OCI-LY3 (cell line): ENCODE data around the gene CNTN2.

Experiments
- H2AFZ ChIP-seq: fragments of 200-600, 300-600 bp; shearing (Covaris generic); 2 replicates; pipeline ENCODE4 v1.6.0; 2014; ENCODE audit warnings: antibody characterized with exemption, low read depth, low read length
- H3K27ac ChIP-seq: fragments of 200-600, 300-600 bp; sonication (generic); 2 replicates; pipeline ENCODE4 v1.5.1; 2014; ENCODE audit warnings: mild to moderate bottlenecking, low read length, moderate library complexity, mixed read lengths
- H3K27me3 ChIP-seq: fragments of 200-600, 300-600 bp; sonication (generic); 2 replicates; pipeline ENCODE4 v1.6.1; 2014; ENCODE audit warnings: low read depth, low read length, mixed read lengths
- H3K36me3 ChIP-seq: fragments of 200-600, 300-600 bp; sonication (generic); replicated peaks from 2 replicates; pipeline ENCODE3; 2014; ENCODE audit warnings: low read depth, low read length, mixed read lengths
- H3K4me1 ChIP-seq: fragments of 300-600, 200-600 bp; sonication (generic); 2 replicates; pipeline ENCODE4 v1.6.1; 2014; ENCODE audit warnings: low read length, mixed read lengths
- H3K4me2 ChIP-seq: fragments of 200-600, 300-600 bp; sonication (generic); 2 replicates; pipeline ENCODE4 v1.6.1; 2014; ENCODE audit warnings: low read length, mixed read lengths
- H3K4me3 ChIP-seq: fragments of 300-600, 200-600 bp; sonication (generic); 2 replicates; pipeline ENCODE4 v1.5.1; 2014; ENCODE audit warnings: antibody characterized with exemption, mild to moderate bottlenecking, low read length, moderate library complexity
- H3K79me2 ChIP-seq: fragments of 300-600, 200-600 bp; shearing (Covaris generic); 2 replicates; pipeline ENCODE4 v1.6.1; 2014; ENCODE audit warnings: mild to moderate bottlenecking, low read length, mixed read lengths
- H3K9ac ChIP-seq: fragments of 300-600, 200-600 bp; shearing (Covaris generic); 2 replicates; pipeline ENCODE4 v1.6.0; 2014; ENCODE audit warnings: mild to moderate bottlenecking, low read length, moderate library complexity
- H3K9me3 ChIP-seq: fragments of 200-600, 300-600 bp; shearing (Covaris generic); 2 replicates; pipeline ENCODE4 v1.6.1; 2014; ENCODE audit warnings: low read length, mixed read lengths; ENCODE audit not compliant: insufficient read depth
- H4K20me1 ChIP-seq: fragments of 200-600, 300-600 bp; sonication (generic); 2 replicates; pipeline ENCODE4 v1.6.1; 2016; ENCODE audit warnings: low read length, mixed read lengths; ENCODE audit not compliant: insufficient read depth
- CTCF ChIP-seq: fragments of 200-600, 300-600 bp; sonication (generic); IDR thresholded peaks from 2 replicates; pipeline ENCODE4 v1.5.1; 2014; ENCODE audit warnings: antibody characterized with exemption, low read length, low read depth
- EZH2phosphoT487 ChIP-seq: fragments of 200-600 bp; shearing (Covaris generic); IDR thresholded peaks from 2 replicates; pipeline ENCODE4 v1.6.1; 2018; ENCODE audit warnings: antibody characterized with exemption, mixed run types, low read depth

The CNTN2 gene

GRCh38 chr1:205082431-205082830 lies 39.4 kb downstream of the CNTN2 start:
- Histone ChIP-seq H3K4me3 (no peak overlapping the region), H3K36me3 (peaks cover 13% of the 10 kb centered on the region), H3K27me3 (no peaks in the 10 kb centered on the region), H3K27ac (no peak overlapping the region), H3K9me3 (no peaks in the 10 kb centered on the region), H3K4me1 (no peaks in the 10 kb centered on the region), H3K9ac (no peak overlapping the region), H4K20me1 (no peaks in the 10 kb centered on the region), H2AFZ (no peak overlapping the region), H3K79me2 (no peaks in the 10 kb centered on the region), H3K4me2 (no peak overlapping the region)
- no peak for TF ChIP-seq EZH2phosphoT487
- TF ChIP-seq CTCF, result no peak

- no peak within 1 kb of the TSS for H3K27ac ChIP-seq
- H3K9me3 ChIP-seq, result no peaks in the 10 kb centered on the region
- TF ChIP-seq CTCF, result no peak
- TF ChIP-seq EZH2phosphoT487, result no peak
- no peaks in the 10 kb centered on the region for H3K27me3 ChIP-seq
- no peaks in the 10 kb centered on the region for H3K4me1 ChIP-seq
- H3K4me2 ChIP-seq, result no peak within 1 kb of the TSS
- H3K4me3 ChIP-seq, result no peak within 1 kb of the TSS
- H3K36me3 ChIP-seq, result peaks cover 25% of the 10 kb centered on the region
- no peaks in the 10 kb centered on the region for H3K79me2 ChIP-seq
- H4K20me1 ChIP-seq, result no peaks in the 10 kb centered on the region
- no peak within 1 kb of the TSS for H2AFZ ChIP-seq
- H3K9ac ChIP-seq, result no peak within 1 kb of the TSS
Measured at GRCh38 chr1:205084360-205084759, 41.3 kb downstream of the CNTN2 start, which contains the start of gene TMEM81. TMEM81 (minus strand) TSS chr1:205084460; CDS start chr1:205084320, 140 bp downstream.

GRCh38 chr1:205088341-205088740 lies 45.3 kb downstream of the CNTN2 start:
- Histone ChIP-seq H3K9ac (no peak overlapping the region), H3K27me3 (no peaks in the 10 kb centered on the region), H3K9me3 (no peaks in the 10 kb centered on the region), H3K36me3 (peaks cover 37% of the 10 kb centered on the region), H3K79me2 (no peaks in the 10 kb centered on the region), H3K4me2 (no peak overlapping the region), H3K27ac (no peak overlapping the region), H3K4me3 (no peak overlapping the region), H3K4me1 (no peaks in the 10 kb centered on the region), H4K20me1 (no peaks in the 10 kb centered on the region), H2AFZ (no peak overlapping the region)
- TF ChIP-seq EZH2phosphoT487 (no peak), CTCF (no peak)

- no peak overlapping the region for H3K4me3 ChIP-seq
- no peak for TF ChIP-seq CTCF
- no peak for TF ChIP-seq EZH2phosphoT487
- no peak overlapping the region for H3K9ac ChIP-seq
- no peaks in the 10 kb centered on the region for H3K27me3 ChIP-seq
- H3K4me2 ChIP-seq, result no peak overlapping the region
- no peaks in the 10 kb centered on the region for H3K9me3 ChIP-seq
- H3K4me1 ChIP-seq, result no peaks in the 10 kb centered on the region
- H3K36me3 ChIP-seq, result peaks cover 49% of the 10 kb centered on the region
- H4K20me1 ChIP-seq, result no peaks in the 10 kb centered on the region
- H2AFZ ChIP-seq, result no peak overlapping the region
- H3K27ac ChIP-seq, result no peak overlapping the region
- H3K79me2 ChIP-seq, result no peaks in the 10 kb centered on the region
Measured at GRCh38 chr1:205091043-205091740, 48.2 kb downstream of the CNTN2 start.
